Dendritic cell treated with granulocyte-macrophage colony-stimulating factor and Interleukin-4, amounts not matched to agents 40 ng/mL and 50 ng/mL, for 4 days (primary cell): ENCODE data around the gene SUPT3H.
"Not testable (repeated sequence)": the region's sequence is repeated elsewhere in the genome, so short reads cannot be mapped to it uniquely, and the experiment has no call there.

Source experiments
- H3K27ac Mint-ChIP-seq: one replicate; pipeline ENCODE4 v1.8.0; 2022; ENCODE audit warnings: mild to moderate bottlenecking, mixed read lengths
- H3K27me3 Mint-ChIP-seq: one replicate; pipeline ENCODE4 v1.8.0; 2022; ENCODE audit warnings: mild to moderate bottlenecking, mixed read lengths
- H3K36me3 Mint-ChIP-seq: one replicate; pipeline ENCODE4 v1.8.0; 2022; ENCODE audit warnings: low read depth, mixed read lengths
- H3K4me1 Mint-ChIP-seq: one replicate; pipeline ENCODE4 v1.8.0; 2022; ENCODE audit warnings: low read depth, mixed read lengths
- H3K4me3 Mint-ChIP-seq: one replicate; pipeline ENCODE4 v1.8.0; 2022; ENCODE audit warnings: mild to moderate bottlenecking, moderate library complexity, mixed read lengths
- H3K9me3 Mint-ChIP-seq: one replicate; pipeline ENCODE4 v1.8.0; 2022; ENCODE audit warnings: mixed read lengths
- intact Hi-C: fragments of 100-400 bp; cut with micrococcal nuclease; formaldehyde crosslinking; loops from one replicate; pipeline ENCODE4 v1.15.0; 2022

The SUPT3H gene

DNA sequence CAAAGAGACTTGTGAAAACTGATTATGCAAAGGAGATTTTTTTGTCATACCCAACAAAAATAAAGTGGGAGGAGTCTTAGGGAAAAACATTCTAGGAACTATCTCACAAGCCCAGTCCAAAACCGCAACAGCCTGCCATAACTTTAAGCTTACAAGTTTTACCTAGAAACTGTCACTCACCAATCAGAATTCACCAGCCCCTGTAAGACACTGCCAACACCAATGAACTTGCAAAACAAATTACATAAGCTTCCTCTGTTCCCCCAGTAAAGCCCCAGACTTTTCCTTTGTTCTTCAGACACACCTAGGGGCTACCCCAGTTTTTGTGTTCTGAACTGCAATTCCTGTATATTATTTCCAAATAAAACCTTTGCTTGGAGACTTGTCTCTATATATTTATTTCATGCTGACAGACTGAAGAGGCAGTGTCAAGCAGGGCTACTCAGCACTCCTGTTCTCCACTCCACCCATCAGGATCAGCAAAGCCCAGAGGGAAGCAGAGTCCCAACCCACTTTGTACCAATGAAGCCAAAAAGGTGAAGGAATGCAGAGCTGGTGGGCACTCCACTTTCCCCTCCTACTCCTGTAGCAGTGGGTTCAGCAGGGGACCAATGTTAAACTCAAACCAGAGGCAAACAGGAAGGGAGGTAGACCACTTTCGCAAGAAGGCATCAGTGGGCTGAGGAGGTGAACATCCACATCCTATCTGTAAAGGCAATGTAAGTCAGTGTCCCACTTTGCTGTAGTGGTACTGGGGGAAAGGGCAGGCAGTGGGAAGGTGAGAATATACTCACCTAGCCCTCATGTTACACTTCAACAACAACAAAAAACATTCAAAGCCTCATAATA is 192.1 kb downstream of the SUPT3H start:
- intact Hi-C loops: no loop called here
- no peaks in the 10 kb centered on the region for H3K27me3 Mint-ChIP-seq
- peaks cover 12% of the 10 kb centered on the region for H3K4me1 Mint-ChIP-seq
- no peak overlapping the region for H3K27ac Mint-ChIP-seq
- H3K36me3 Mint-ChIP-seq: no peaks in the 10 kb centered on the region
- H3K9me3 Mint-ChIP-seq: no peaks in the 10 kb centered on the region
- no peak overlapping the region for H3K4me3 Mint-ChIP-seq

DNA sequence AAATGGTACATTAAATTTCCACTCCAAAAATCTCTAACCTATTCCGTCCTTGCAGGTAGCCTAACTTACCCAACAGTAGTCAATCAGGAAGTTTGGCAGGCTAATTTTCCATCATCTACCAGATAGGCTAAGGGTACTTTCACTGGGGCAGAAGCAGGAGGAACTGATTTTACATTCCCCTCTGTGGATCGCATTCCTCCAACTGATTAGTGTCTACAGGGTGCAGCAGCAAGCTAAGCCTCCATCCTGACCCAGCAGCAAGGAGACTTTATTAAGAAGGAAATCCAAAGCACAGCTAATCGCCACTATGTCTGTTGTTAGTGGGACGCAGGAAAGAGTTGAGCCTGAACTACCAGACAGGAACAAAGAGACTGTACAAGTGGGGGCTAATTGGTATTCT is 192.8 kb downstream of the SUPT3H start:
- H3K9me3 Mint-ChIP-seq: no peaks in the 10 kb centered on the region
- H3K4me1 Mint-ChIP-seq: peaks cover 12% of the 10 kb centered on the region
- no peak overlapping the region for H3K4me3 Mint-ChIP-seq
- no peaks in the 10 kb centered on the region for H3K36me3 Mint-ChIP-seq
- no peak overlapping the region for H3K27ac Mint-ChIP-seq
- no peaks in the 10 kb centered on the region for H3K27me3 Mint-ChIP-seq
- intact Hi-C loops: no loop called here

DNA sequence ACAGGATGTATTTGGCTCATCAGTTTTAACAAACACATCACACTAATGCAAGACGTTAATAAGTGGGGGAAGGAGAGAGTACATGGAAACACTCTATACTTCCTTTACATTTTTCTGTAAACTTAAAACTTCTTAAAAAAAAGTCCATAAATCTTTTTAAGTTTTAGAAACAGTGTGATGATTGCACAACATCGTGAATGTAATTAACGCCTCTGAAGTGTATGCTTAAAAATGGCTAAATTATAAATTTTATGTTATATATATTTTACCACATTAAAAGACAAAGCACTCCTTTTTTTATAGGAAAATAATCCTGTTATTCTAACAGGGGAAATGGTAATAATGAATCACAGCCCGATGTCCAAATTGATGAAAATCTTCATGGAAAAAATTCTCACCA is 193.7 kb downstream of the SUPT3H start:
- Mint-ChIP-seq H3K4me1 (peaks cover 12% of the 10 kb centered on the region), H3K27ac (no peak overlapping the region), H3K27me3 (no peaks in the 10 kb centered on the region), H3K36me3 (no peaks in the 10 kb centered on the region), H3K9me3 (no peaks in the 10 kb centered on the region), H3K4me3 (no peak overlapping the region)
- intact Hi-C loops: no loop called here

DNA sequence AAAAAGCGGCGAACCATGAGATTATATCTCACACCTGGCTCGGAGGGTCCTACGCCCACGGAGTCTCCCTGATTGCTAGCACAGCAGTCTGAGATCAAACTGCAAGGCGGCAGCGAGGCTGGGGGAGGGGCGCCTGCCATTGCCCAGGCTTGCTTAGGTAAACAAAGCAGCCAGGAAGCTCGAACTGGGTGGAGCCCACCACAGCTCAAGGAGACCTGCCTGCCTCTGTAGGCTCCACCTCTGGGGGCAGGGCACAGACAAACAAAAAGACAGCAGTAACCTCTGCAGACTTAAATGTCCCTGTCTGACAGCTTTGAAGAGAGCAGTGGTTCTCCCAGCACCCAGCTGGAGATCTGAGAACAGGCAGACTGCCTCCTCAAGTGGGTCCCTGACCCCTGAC is 201.4 kb downstream of the SUPT3H start:
- H3K9me3 Mint-ChIP-seq, H3K27me3 Mint-ChIP-seq, H3K4me3 Mint-ChIP-seq, H3K27ac Mint-ChIP-seq, H3K36me3 Mint-ChIP-seq, intact Hi-C loops, H3K4me1 Mint-ChIP-seq: not testable (repeated sequence)

DNA sequence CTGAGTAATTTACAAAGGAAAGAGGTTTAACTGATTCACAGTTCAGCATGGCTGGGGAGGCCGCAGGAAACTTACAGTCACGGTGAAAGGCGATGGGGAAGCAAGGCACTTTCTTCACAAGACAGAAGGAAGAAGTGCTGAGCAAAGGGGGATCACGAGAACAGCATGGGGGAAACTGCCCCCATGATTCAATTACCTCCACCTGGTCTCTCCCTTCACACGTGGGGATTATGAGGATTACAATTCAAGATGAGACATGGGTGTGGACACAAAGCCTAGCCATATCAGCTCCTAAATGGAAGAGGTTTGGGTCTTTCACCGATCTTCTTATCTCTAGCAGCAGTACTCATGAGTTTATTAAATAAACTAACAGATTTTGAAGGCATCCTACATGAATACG is 202.5 kb downstream of the SUPT3H start:
- Mint-ChIP-seq H3K27me3 (no peaks in the 10 kb centered on the region), H3K4me3 (no peak overlapping the region), H3K4me1 (no peaks in the 10 kb centered on the region), H3K9me3 (no peaks in the 10 kb centered on the region), H3K36me3 (no peaks in the 10 kb centered on the region), H3K27ac (no peak overlapping the region)
- intact Hi-C loops: no loop called here

DNA sequence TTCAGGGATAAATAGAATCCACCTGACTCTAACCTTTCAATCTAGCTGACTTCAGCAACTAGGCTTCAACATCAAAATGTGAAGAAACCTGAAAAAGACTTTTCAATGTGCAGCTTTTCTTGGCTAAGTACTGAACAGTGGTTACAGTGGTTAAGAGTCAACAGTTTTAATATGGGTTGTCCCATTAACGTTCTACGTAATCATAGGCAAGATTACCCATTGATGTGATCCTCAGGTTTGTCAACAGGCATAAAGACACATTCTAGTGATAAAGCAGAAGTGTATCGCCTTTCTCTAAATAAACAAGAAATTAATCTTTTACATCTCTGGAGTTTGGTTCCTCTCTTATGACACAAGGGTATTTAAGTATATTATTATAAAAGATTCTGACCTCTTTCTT is 203.7 kb downstream of the SUPT3H start:
- Mint-ChIP-seq H3K4me1 (no peaks in the 10 kb centered on the region), H3K27me3 (no peaks in the 10 kb centered on the region), H3K36me3 (no peaks in the 10 kb centered on the region), H3K9me3 (no peaks in the 10 kb centered on the region), H3K27ac (no peak overlapping the region), H3K4me3 (no peak overlapping the region)
- intact Hi-C loops: no loop called here

DNA sequence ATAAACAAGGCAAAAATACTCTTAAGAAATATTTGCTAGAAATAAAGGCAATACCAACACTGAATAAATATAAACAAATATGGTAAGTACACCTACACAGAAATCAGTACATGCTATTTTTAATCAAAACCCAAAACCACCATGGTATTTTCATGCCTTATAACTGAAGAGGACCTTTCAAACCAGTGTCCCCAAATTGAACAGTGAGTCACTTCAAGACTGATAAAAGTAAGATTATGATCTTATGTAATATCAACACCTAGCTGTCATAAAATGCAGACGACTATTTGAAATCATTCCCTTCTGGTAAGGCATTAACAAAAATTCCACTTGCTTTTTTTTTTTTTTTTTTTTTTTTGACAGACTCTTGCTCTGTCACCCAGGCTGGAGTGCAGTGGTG is 206.4 kb downstream of the SUPT3H start:
- H3K4me3 Mint-ChIP-seq: no peak overlapping the region
- intact Hi-C loops: no loop called here

DNA sequence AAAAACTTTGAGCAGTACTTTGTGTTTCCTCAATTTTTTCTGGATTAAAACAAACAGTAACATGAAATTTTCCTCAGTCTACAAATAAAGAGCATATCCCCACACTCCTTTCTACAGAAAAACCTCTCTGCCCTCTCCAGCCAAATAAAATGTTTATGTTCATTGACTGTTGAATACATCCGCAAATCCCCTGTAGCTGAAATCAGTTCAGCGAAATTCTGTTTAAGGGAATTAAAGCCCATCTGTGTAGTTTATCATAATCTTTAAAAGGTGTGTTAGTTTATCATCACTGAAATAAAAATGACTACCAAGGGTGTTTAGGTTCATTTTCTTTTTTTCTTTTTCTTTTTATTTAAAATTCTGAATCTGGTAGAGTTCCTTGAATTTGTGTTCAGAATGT is 207.4 kb downstream of the SUPT3H start:
- no peak overlapping the region for H3K27ac Mint-ChIP-seq
- intact Hi-C loops: no loop called here
- no peak overlapping the region for H3K4me3 Mint-ChIP-seq
- H3K36me3 Mint-ChIP-seq: no peaks in the 10 kb centered on the region
- H3K4me1 Mint-ChIP-seq: no peaks in the 10 kb centered on the region
- no peaks in the 10 kb centered on the region for H3K27me3 Mint-ChIP-seq
- H3K9me3 Mint-ChIP-seq: no peaks in the 10 kb centered on the region

More for the DNA sequence above, 206.4 kb downstream of the SUPT3H start:
- Mint-ChIP-seq H3K36me3 (no peaks in the 10 kb centered on the region), H3K27me3 (no peaks in the 10 kb centered on the region), H3K27ac (no peak overlapping the region), H3K4me1 (no peaks in the 10 kb centered on the region), H3K9me3 (no peaks in the 10 kb centered on the region)

DNA sequence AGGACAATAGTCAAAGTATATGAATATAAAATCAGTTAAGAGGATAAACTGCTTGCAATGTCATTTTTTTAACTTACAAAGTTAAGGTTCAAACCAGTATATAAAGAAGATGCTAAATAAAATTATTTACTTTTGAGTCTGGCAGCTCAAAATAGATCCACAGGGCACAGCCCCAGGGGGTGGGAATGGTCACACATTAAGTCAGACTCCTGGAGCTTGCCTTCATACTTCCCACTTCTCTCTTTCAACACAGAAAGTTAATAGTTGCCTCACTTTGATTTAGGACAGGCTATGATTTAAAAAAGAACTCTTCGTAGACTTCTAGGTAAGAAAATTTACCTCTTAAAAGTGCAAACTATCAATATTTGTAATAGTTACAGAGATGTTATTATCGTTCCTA is 207.9 kb downstream of the SUPT3H start:
- intact Hi-C loops: no loop called here
- Mint-ChIP-seq H3K4me1 (no peaks in the 10 kb centered on the region), H3K9me3 (no peaks in the 10 kb centered on the region), H3K27ac (no peak overlapping the region), H3K36me3 (no peaks in the 10 kb centered on the region), H3K4me3 (no peak overlapping the region), H3K27me3 (no peaks in the 10 kb centered on the region)

DNA sequence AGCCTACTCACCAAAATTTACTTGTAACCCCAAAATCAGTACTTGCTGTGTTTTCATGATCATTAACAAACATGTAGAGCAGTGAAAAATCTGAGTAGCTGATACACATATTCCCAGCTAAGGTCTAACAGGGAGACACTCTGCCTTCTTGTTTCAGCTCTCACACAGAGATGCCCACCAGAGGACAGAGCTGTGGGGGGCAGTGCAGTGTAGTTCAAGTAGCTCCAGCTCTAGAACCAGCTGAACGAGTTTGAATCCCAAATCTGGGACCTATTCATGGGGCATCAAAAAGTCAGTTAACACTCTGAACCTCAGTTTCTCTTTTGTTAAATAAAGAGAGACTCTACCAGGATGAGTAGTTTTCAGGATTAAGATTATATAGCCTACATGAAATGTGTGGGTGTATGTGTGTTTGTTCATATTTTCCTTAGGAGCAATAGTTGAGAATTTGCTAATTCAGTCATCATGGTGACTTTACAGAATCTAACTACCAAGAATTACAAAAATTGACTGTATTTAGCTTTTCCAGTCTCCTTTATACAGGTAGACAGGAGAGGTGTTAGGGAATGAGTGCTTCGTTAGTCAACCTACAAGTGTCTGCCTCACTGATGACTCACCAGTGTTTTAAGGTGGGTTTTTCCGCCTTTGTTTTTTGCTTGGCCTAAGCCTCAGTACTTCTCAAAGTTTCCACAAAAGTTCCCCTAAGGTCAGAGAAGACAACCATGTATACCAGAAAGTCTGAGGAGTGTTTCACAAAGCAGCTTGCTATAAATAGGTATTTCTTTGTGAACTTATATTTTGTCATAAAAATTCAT is 213.6 kb downstream of the SUPT3H start:
- intact Hi-C loops: no loop called here
- H3K9me3 Mint-ChIP-seq: no peaks in the 10 kb centered on the region
- no peak overlapping the region for H3K27ac Mint-ChIP-seq
- H3K4me1 Mint-ChIP-seq: no peaks in the 10 kb centered on the region
- no peaks in the 10 kb centered on the region for H3K36me3 Mint-ChIP-seq
- no peaks in the 10 kb centered on the region for H3K27me3 Mint-ChIP-seq
- no peak overlapping the region for H3K4me3 Mint-ChIP-seq

DNA sequence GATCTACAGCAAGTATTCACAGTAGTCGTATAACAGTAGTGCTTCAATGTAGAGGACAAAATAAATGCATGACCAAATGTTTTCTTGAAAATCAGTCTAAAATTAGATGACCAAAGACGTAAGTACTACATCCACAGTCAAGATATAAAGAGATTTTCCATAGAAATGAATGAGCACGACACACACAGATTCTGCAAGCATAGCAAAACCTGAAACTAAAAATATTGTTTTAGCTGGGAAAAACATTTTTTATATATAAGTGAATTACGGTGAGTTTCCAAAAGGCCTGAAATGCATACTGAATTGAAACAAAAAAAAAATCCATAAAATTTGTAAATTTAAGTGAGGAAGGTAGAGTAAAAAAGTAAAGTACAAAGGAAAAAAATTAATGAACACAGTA is 217.4 kb downstream of the SUPT3H start:
- no peaks in the 10 kb centered on the region for H3K4me1 Mint-ChIP-seq
- intact Hi-C loops: no loop called here
- no peaks in the 10 kb centered on the region for H3K36me3 Mint-ChIP-seq
- H3K27ac Mint-ChIP-seq: no peak overlapping the region
- no peak overlapping the region for H3K4me3 Mint-ChIP-seq
- H3K27me3 Mint-ChIP-seq: no peaks in the 10 kb centered on the region
- H3K9me3 Mint-ChIP-seq: no peaks in the 10 kb centered on the region

DNA sequence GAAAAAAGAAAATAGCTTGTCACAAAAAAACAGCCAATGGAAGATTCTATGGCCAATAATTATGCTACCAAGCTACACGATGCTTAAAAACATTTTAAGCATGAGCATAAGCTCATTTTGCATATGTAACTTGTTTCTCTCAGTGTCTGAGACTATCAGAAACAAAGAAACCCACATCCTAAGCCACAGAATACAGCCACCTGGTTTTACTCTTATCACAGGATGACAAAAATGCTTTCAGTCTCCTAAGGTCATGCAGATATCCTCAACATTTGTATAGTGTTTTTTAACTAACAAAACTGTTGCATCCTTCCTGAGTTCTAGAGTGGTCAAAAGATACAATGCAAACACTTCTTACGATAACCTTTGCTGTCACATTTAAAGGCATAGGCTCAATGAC is 221.7 kb downstream of the SUPT3H start:
- intact Hi-C loops: no loop called here
- H3K4me3 Mint-ChIP-seq: no peak overlapping the region
- H3K9me3 Mint-ChIP-seq: no peaks in the 10 kb centered on the region
- H3K27me3 Mint-ChIP-seq: no peaks in the 10 kb centered on the region
- no peaks in the 10 kb centered on the region for H3K4me1 Mint-ChIP-seq
- H3K27ac Mint-ChIP-seq: no peak overlapping the region
- H3K36me3 Mint-ChIP-seq: no peaks in the 10 kb centered on the region

DNA sequence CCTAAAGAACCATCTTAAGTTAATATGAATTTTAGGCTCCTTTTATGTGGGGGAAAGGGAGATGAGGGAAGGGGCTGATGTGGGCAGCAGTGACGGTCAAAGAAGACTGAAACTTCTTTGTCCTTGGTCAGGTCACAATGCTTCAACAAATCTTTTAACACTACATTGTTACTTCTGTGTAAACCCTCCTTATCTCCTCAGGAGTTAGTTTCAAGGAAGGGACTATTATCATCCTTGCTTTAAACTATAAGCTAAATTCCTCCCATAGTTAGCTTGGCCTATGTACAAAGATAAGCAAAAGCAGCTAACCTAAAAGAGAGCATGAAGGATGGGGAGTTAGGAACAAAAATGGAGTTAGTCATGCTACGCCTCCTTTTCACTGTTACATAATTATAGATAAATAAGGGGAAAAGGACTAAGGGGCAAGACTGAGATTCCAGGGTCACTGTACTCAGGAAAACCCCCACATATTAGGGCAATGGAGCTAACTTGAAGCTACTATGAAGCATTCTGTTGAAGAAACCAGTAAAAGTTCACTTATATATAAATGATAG is 222.3 kb downstream of the SUPT3H start:
- Mint-ChIP-seq H3K9me3 (no peaks in the 10 kb centered on the region), H3K27ac (no peak overlapping the region), H3K27me3 (no peaks in the 10 kb centered on the region), H3K4me3 (no peak overlapping the region), H3K4me1 (no peaks in the 10 kb centered on the region), H3K36me3 (no peaks in the 10 kb centered on the region)
- intact Hi-C loops: no loop called here

DNA sequence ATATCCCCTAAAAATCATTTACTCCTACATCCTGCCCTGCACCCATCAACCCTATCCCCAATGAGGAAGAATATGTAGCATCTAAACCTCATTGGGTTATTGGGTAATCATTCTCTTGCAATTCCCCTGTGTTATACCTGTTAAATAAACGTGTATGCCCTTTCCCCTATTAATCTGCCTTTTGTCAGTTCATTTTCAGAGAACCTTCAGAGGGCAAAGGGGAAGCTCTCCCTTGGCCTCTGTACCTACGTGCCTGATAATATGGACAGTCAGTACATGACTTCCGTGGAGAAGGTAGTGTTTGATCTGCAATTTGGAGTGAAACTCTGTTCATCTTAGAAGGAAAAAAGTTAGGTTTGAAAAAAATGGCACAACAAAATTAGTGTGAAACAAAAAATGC is 223.1 kb downstream of the SUPT3H start:
- intact Hi-C loops: no loop called here

More for the DNA sequence above, 223.1 kb downstream of the SUPT3H start:
- no peak overlapping the region for H3K27ac Mint-ChIP-seq
- no peaks in the 10 kb centered on the region for H3K27me3 Mint-ChIP-seq
- no peaks in the 10 kb centered on the region for H3K36me3 Mint-ChIP-seq
- no peaks in the 10 kb centered on the region for H3K4me1 Mint-ChIP-seq
- no peaks in the 10 kb centered on the region for H3K9me3 Mint-ChIP-seq
- H3K4me3 Mint-ChIP-seq: no peak overlapping the region
